B cell (primary cell): ENCODE measurements around the gene BRWD1. TPM values are rescaled to one million over a fixed set of nuclear protein-coding genes. Genes with fewer than 3 reads are reported as not detected.

ENCODE experiments used
- ATAC-seq: fragments of 200-7000 bp; cut with Tn5 transposase; one replicate; pipeline ENCODE4 v1.10.0; 2021; ENCODE audit warnings: low read depth, mild to moderate bottlenecking, moderate number of reproducible peaks, moderate library complexity
- CTCF ChIA-PET: fragments of 350-600 bp; sonication (Branson Sonifier 250); formaldehyde crosslinking; loops from one replicate; lab custom pipeline; 2021; ENCODE audit warnings: antibody characterized with exemption, inconsistent platforms; lab: Charles Lee
- POLR2A ChIA-PET: fragments of 350-600 bp; sonication (Branson Sonifier 250); formaldehyde crosslinking; loops from one replicate; lab custom pipeline; 2021; ENCODE audit warnings: antibody characterized with exemption; lab: Charles Lee
- DNase-seq: peaks from one replicate; pipeline ENCODE4 v3.0.0; 2013
- H2AFZ ChIP-seq: 2 replicates; pipeline ENCODE4 v1.6.1; 2012; ENCODE audit warnings: mild to moderate bottlenecking, low read depth, low read length; ENCODE audit not compliant: insufficient read depth, poor library complexity, severe bottlenecking
- H3K27ac ChIP-seq, 2 donors: 1 replicate in 1 of 2; 2 replicates in 1 of 2; pipeline ENCODE4 v1.5.1; 2012 to 2013; ENCODE audit warnings: low read length in 2 of 2, mild to moderate bottlenecking in 2 of 2, moderate library complexity in 1 of 2
- H3K27me3 ChIP-seq, 4 experiments: fragments of 200-600 bp in 1 of 4; sonication (generic) in 1 of 4; replicated peaks in 1 of 4; 1 replicate in 2 of 4; 2 replicates in 2 of 4; pipeline versions ENCODE4 v1.6.1 to v1.7.0; 2013 to 2016; ENCODE audit warnings: low read length in 3 of 4, mild to moderate bottlenecking in 2 of 4, mixed read lengths in 1 of 4, moderate library complexity in 1 of 4; ENCODE audit not compliant: insufficient read depth in 4 of 4, control insufficient read depth in 3 of 4; ENCODE audit errors: control extremely low read depth in 1 of 4
- H3K36me3 ChIP-seq, 2 experiments: replicated peaks in 1 of 2; 1 replicate in 1 of 2; 2 replicates in 1 of 2; pipeline versions ENCODE4 v1.6.1 to v1.7.1; 2013; ENCODE audit warnings: low read length in 1 of 2; ENCODE audit not compliant: insufficient read depth in 2 of 2, control insufficient read depth in 1 of 2; ENCODE audit errors: control extremely low read depth in 1 of 2, extremely low read depth in 1 of 2
- H3K4me1 ChIP-seq, 2 donors: fragments of 200-600 bp in 1 of 2; sonication (generic) in 1 of 2; 1 replicate in 1 of 2; 2 replicates in 1 of 2; pipeline versions ENCODE4 v1.5.1 to v1.6.1; 2013 to 2017; ENCODE audit warnings: low read length in 2 of 2; ENCODE audit not compliant: control insufficient read depth in 2 of 2, insufficient read depth in 2 of 2
- H3K4me2 ChIP-seq: replicated peaks from 2 replicates; pipeline ENCODE3; 2012; ENCODE audit warnings: mild to moderate bottlenecking, low read depth, low read length; ENCODE audit not compliant: poor library complexity, severe bottlenecking
- H3K4me3 ChIP-seq, 5 experiments: fragments of 200-600 bp in 1 of 5; sonication (generic) in 1 of 5; 1 replicate in 3 of 5; 2 replicates in 2 of 5; pipeline versions ENCODE4 v1.5.1 to v1.7.0; 2011 to 2016; ENCODE audit warnings: low read length in 4 of 5, mild to moderate bottlenecking in 4 of 5, low read depth in 2 of 5, control low read depth in 1 of 5, moderate library complexity in 1 of 5; ENCODE audit not compliant: insufficient read depth in 1 of 5; ENCODE audit errors: control extremely low read depth in 1 of 5, extremely low read depth in 1 of 5
- H3K79me2 ChIP-seq: fragments of 200-600 bp; sonication (generic); one replicate; pipeline ENCODE4 v1.6.0; 2016; ENCODE audit warnings: low read length; ENCODE audit not compliant: control insufficient read depth, insufficient read depth
- H3K9ac ChIP-seq: fragments of 200-600 bp; sonication (generic); 2 replicates; pipeline ENCODE4 v1.6.1; 2017; ENCODE audit warnings: mild to moderate bottlenecking, low read length, moderate library complexity
- H3K9me3 ChIP-seq, 3 donors: one replicate each; pipeline versions ENCODE4 v1.6.1 to v1.7.1; 2013; ENCODE audit warnings: low read length in 2 of 3; ENCODE audit not compliant: control insufficient read depth in 2 of 3, insufficient read depth in 1 of 3; ENCODE audit errors: control extremely low read depth in 1 of 3
- H4K20me1 ChIP-seq: 2 replicates; pipeline ENCODE4 v1.6.0; 2012; ENCODE audit warnings: mild to moderate bottlenecking, low read length; ENCODE audit not compliant: insufficient read depth, control insufficient read depth, poor library complexity, severe bottlenecking
- H3K27ac Mint-ChIP-seq: one replicate; pipeline ENCODE4 v1.8.0; 2021; ENCODE audit warnings: mixed read lengths
- H3K27me3 Mint-ChIP-seq: one replicate; pipeline ENCODE4 v1.8.0; 2021; ENCODE audit warnings: mixed read lengths
- H3K4me1 Mint-ChIP-seq: one replicate; pipeline ENCODE4 v1.8.0; 2021; ENCODE audit warnings: mixed read lengths
- H3K4me3 Mint-ChIP-seq: one replicate; pipeline ENCODE4 v1.8.0; 2021; ENCODE audit warnings: mixed read lengths
- H3K9me3 Mint-ChIP-seq: one replicate; pipeline ENCODE4 v1.8.0; 2022; ENCODE audit warnings: mixed read lengths; ENCODE audit not compliant: insufficient read depth
- CTCF ChIP-seq: fragments of 200-600 bp; IDR thresholded peaks from one replicate; pipeline ENCODE4 v1.8.0; 2022; ENCODE audit warnings: antibody characterized with exemption, mild to moderate bottlenecking
- EZH2 ChIP-seq: IDR thresholded peaks from 2 replicates; pipeline ENCODE4 v1.6.1; 2012; ENCODE audit warnings: borderline replicate concordance, low read depth, mild to moderate bottlenecking, moderate library complexity, low read length; ENCODE audit not compliant: insufficient read depth, poor library complexity, severe bottlenecking
- WGBS: methylation state at CpG from one replicate; pipeline ENCODE4 v1.1.5; 2013; ENCODE audit warnings: missing lambda C conversion rate; ENCODE audit not compliant: insufficient coverage; 5-methylcytosine and 5-hydroxymethylcytosine counted together
- intact Hi-C: fragments of 100-400 bp; cut with micrococcal nuclease; formaldehyde crosslinking; loops from one replicate; pipeline ENCODE4 v1.10.0; 2022
- polyA plus RNA-seq: library from polyadenylated mRNA; depleted of rRNA; stranded (reverse); fragments of >200 nt; gene quantifications from 2 replicates; pipeline ENCODE4 v1.2.3, GENCODE V29; 2012
- total RNA-seq, 2 donors: library from RNA; stranded (reverse); fragments of 120-200 nt in 1 of 2; gene quantifications; 1 replicate in 1 of 2; 2 replicates in 1 of 2; pipeline versions ENCODE4 v1.2.3 to v1.2.4, GENCODE V29; 2013 to 2022

BRWD1 gene
- total and polyA plus RNA-seq, 2 donors (not counting 1 experiment from before 2014, with no cell fraction given) = 9.4 to 93.9 TPM

GRCh38 chr21:39181205-39181818, 132.1 kb downstream of the BRWD1 start:
- no peak overlapping the region for H3K27ac Mint-ChIP-seq
- Histone ChIP-seq H3K4me1 (peaks cover 13 to 14% of the 10 kb centered on the region in 2 donors), H3K27me3 (no peaks in the 10 kb centered on the region), H3K27ac (no peak overlapping the region), H3K36me3 (peaks cover 1 to 4% of the 10 kb centered on the region in 2 experiments), H2AFZ (no peak overlapping the region), H3K4me2 (no peak overlapping the region), H3K9ac (no peak overlapping the region), H4K20me1 (no peaks in the 10 kb centered on the region), H3K9me3 (no peaks in the 10 kb centered on the region), H3K4me3 (no peak overlapping the region), H3K79me2 (no peaks in the 10 kb centered on the region)
- no peaks in the 10 kb centered on the region for H3K9me3 Mint-ChIP-seq
- peaks cover 32% of the 10 kb centered on the region for H3K4me1 Mint-ChIP-seq
- no peaks in the 10 kb centered on the region for H3K27me3 Mint-ChIP-seq
- DNase-seq (no peak), ATAC-seq (no peak)
- ChIA-PET POLR2A (no interaction called here), CTCF (no interaction called here)
- H3K4me3 Mint-ChIP-seq = peak overlapping the region; percentile 100
- WGBS = 97% methylated on average over 3 of the region's 4 CpGs
- intact Hi-C loops = no loop called here
- no peak for TF ChIP-seq EZH2
- TF ChIP-seq CTCF = no peak

GRCh38 chr21:39180429-39181019, 132.9 kb downstream of the BRWD1 start:
- H3K4me3 ChIP-seq = no peak overlapping the region
- no peaks in the 10 kb centered on the region for H3K79me2 ChIP-seq
- Mint-ChIP-seq H3K4me1 (peaks cover 32% of the 10 kb centered on the region), H3K9me3 (no peaks in the 10 kb centered on the region), H3K27ac (no peak overlapping the region), H3K27me3 (no peaks in the 10 kb centered on the region), H3K4me3 (no peak overlapping the region)
- no peak overlapping the region for H3K27ac ChIP-seq
- CTCF ChIA-PET = interaction anchor here (1.0 kb wide), 1 partner anchor 131 kb away, joined by 3 read pairs; no protein-coding TSS in a partner anchor
- ATAC-seq (no peak), DNase-seq (peak; percentile 14)
- no peaks in the 10 kb centered on the region for H3K9me3 ChIP-seq
- no peak overlapping the region for H2AFZ ChIP-seq
- TF ChIP-seq EZH2 (no peak), CTCF (peak; percentile 29)
- intact Hi-C loops = no loop called here
- H3K36me3 ChIP-seq = peaks cover 4 to 5% of the 10 kb centered on the region in 2 experiments
- H3K9ac ChIP-seq = no peak overlapping the region
- WGBS = no CpG with 5 or more reads among the region's 2 CpGs
- no peaks in the 10 kb centered on the region for H3K27me3 ChIP-seq
- POLR2A ChIA-PET = no interaction called here
- H3K4me2 ChIP-seq = no peak overlapping the region
- peaks cover 13 to 14% of the 10 kb centered on the region in 2 donors for H3K4me1 ChIP-seq
- no peaks in the 10 kb centered on the region for H4K20me1 ChIP-seq
